T-helper 2 cell treated with Interferon-gamma antibody and Interleukin-4, amounts not matched to agents 100 ng/mL and 5 ng/mL, for 36 hours (primary cell): ENCODE results near the gene DENND1A. TPM values are rescaled to one million over a fixed set of nuclear protein-coding genes. Genes with fewer than 3 reads are reported as not detected.

Source experiments
- intact Hi-C: fragments of 100-400 bp; cut with micrococcal nuclease; formaldehyde crosslinking; loops from one replicate; pipeline ENCODE4 v1.15.1; 2023
- total RNA-seq: library from RNA; stranded (reverse); gene quantifications from 2 replicates; pipeline ENCODE4 v1.2.3, GENCODE V29; 2022

DENND1A gene
- total RNA-seq, 1 donor from 2014 or later, result 13.1 TPM

- intact Hi-C loops, result no loop called here
Observed at GRCh38 chr9:123687246-123687751, 242.6 kb downstream of the DENND1A start.

- intact Hi-C loops, result no loop called here
Observed at GRCh38 chr9:123686829-123687192, 243.1 kb downstream of the DENND1A start.

GRCh38 chr9:123686131-123686828, 243.6 kb downstream of the DENND1A start:
- intact Hi-C loops, result no loop called here

- intact Hi-C loops, result no loop called here
Observed at GRCh38 chr9:123685489-123686083, 244.3 kb downstream of the DENND1A start.

DNA sequence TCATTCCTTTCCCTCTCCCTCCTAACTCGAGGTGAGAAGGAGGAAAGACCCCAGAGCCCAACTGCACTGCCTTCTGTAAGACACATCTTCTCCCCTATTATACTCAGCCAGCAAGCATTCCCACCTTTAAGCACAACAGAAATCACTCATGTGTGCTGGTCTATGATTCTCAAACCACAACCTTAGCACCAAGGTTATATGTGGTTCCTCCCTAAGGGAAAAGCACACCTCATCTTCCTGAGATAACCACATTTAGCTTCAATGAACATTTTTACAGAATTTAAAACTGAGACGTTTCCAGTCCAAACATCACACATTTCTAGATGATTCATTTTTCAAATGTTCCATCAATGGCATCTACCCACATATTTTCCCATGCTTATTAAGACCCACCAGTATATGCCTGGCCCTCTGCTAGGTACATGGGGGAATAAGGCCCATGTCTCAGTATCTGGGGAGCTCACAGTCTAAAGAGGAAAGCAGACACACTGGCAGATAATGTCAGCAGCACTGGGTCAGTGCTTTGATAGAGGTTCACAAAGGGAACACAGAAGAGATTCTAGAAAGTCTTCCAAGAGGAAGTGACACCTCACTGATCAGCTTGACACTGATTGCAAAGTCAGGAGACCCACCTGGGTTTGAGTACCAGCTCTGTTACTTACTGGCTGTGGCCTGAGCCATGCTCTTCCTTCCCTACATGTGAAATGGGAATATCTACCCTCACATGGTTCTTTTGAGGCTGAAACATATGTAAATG, 245.4 kb downstream of the DENND1A start:
- intact Hi-C loops, result no loop called here

GRCh38 chr9:123682746-123683145, 247.2 kb downstream of the DENND1A start:
- intact Hi-C loops, result no loop called here

DNA sequence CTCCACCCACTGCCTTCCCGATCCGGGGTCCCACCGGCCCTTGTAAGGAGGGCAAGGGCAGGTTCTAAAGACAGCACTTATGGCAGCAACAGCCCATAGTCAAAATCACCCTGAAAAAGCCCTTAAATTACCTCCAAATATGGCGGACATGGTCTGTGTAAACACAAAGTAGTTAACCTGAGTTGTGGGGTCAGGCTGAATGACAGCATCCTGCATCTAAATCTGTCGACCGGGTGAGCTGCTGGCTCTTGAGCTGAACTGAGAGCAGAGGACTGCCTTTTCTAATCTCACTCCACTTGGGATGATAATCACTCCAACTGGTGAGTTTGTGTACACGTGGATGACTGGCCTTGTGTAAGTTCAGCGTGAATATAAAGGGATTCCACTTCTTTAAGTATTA, 249.6 kb downstream of the DENND1A start:
- intact Hi-C loops, result no loop called here

GRCh38 chr9:123679330-123679987, 250.5 kb downstream of the DENND1A start:
- intact Hi-C loops, result no loop called here

- intact Hi-C loops, result no loop called here
Observed at GRCh38 chr9:123678878-123679329, 251.0 kb downstream of the DENND1A start.

DNA sequence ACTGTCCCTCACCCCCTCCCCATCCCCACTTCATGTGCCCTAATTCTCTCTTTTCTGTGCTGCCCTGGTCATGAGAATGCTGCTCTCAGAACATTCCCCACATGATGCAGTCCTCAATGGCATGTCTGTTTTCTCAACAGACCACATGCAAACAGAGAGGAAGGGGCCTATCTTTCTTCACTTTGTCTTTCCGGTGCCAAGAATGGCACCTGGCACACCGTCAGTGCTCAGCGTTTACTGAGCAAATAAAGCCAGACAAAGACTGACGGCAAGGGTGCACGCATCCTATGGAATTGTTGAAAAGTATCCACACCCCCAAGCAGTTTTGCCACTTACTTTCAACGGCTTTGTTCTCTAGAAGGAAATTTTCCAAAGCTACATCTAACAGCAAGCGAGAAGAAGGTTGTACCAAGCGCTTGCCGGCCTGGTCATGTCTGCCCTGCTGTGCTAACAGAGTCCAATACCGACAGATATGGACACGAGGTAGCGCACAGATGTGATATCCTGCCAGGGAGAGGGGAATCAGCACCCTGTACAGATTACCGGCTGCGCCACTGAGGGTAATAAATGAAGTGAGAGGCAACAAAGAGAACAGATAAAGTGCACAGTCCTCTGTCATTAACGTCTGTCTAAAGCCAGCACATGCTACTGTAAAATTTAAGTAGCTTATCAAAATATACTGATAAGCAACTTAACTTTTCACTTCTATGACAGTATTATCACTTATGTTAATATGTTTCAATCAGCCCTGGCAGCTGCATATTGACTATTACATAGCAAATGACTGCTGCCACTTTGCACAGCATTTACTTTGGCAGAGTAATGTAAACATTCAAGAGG, 251.7 kb downstream of the DENND1A start:
- intact Hi-C loops, result no loop called here

- intact Hi-C loops, result no loop called here
Observed at GRCh38 chr9:123676869-123677268, 253.1 kb downstream of the DENND1A start.

DNA sequence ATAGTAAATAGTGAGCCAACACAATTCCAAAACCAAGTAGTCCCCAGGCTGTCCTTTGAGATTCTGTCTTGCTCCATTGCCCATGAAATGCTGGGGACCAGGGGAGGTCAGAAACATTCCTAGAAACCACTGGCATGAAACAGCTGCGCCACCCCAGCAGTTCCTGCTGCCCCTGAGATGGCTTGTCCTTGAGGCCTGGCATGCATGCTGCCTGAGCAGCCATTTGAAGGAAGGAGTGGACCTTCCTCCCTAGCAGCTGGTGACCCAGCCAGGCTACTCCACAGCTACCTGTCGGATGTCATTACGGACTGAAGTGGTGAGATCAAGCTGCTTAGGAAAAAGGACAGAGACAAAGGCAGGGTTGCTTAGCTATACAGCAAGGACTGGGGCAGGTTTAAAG, 260.6 kb downstream of the DENND1A start:
- intact Hi-C loops, result no loop called here

- intact Hi-C loops, result no loop called here
Observed at GRCh38 chr9:123663529-123663928, 266.4 kb downstream of the DENND1A start.

- intact Hi-C loops, result no loop called here
Observed at GRCh38 chr9:123662057-123662776, 267.7 kb downstream of the DENND1A start.

GRCh38 chr9:123660691-123661466, 269.0 kb downstream of the DENND1A start:
- intact Hi-C loops, result no loop called here

GRCh38 chr9:123659358-123659757, 270.6 kb downstream of the DENND1A start:
- intact Hi-C loops, result no loop called here

- intact Hi-C loops, result no loop called here
Observed at GRCh38 chr9:123658792-123659191, 271.1 kb downstream of the DENND1A start.

DNA sequence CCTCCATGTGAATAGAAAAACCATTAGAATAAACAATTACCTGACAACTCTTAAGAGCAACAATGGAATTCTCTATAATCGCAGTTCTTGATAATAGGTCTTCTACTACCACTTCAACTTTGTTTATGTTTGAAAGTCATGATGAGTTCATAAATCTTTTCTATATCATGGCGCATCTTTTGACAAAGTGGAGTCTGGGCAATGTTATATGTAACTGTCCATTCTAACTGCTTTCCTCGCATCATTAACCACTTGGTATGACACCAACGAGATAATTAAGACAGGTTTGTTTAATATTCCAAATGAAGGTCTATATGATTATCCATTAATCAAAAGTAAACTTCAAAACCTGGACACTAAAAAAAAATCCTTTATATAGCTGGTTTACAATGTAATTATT, 272.0 kb downstream of the DENND1A start:
- intact Hi-C loops, result no loop called here

DNA sequence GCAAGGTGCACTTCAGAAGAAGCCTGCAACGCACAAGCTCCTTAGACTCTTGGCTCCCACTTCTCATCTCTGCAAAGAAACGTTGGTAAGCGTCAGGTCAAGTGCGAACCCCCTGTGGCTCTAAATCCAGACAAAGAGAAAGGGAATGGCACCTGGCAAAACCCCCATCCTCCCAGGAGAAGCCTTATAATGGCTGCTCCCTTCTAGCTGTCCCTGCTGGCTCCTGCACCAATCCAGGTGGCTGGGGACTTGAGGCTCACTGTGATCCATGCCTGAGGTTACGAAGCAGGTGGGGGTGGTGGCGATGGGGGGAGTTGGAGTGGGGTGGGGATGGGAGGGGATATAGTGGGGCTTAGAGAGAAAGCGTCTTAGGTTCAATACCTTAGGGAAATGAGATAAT, 272.8 kb downstream of the DENND1A start:
- intact Hi-C loops, result no loop called here
